Skin of body (tissue), 3 donors: ENCODE results near the gene OPN1SW. TPM values are rescaled to one million over a fixed set of nuclear protein-coding genes. Genes with fewer than 3 reads are reported as not detected.

Source experiments
- DNase-seq: peaks from one replicate; lab custom pipeline; 2025; lab: John Stamatoyannopoulos, UW
- small RNA-seq: library from RNA; depleted of rRNA; stranded (forward); fragments of <200 nt; gene quantifications from one replicate; pipeline ENCODE3, GENCODE V24; 2014; ENCODE audit warnings: low replicate concordance
- total RNA-seq: library from RNA; depleted of rRNA; stranded (reverse); fragments of >200 nt; gene quantifications from one replicate; pipeline ENCODE4 v1.2.3, GENCODE V29; 2014

Gene OPN1SW
- total RNA-seq, 1 donor from 2014 or later: not detected

- DNase-seq: no peak
Measured at GRCh38 chr7:128734890-128735289, 40.7 kb downstream of the OPN1SW start.

GRCh38 chr7:128733278-128733645 lies 42.3 kb downstream of the OPN1SW start:
- no peak for DNase-seq

- no peak for DNase-seq
Measured at GRCh38 chr7:128732521-128733277, 42.9 kb downstream of the OPN1SW start.

GRCh38 chr7:128731184-128731583 lies 44.4 kb downstream of the OPN1SW start:
- no peak for DNase-seq

GRCh38 chr7:128729494-128729893 lies 46.1 kb downstream of the OPN1SW start:
- no peak for DNase-seq

- peak; percentile 52 for DNase-seq
Measured at GRCh38 chr7:128728598-128728997, 47.0 kb downstream of the OPN1SW start.

GRCh38 chr7:128727239-128727638 lies 48.4 kb downstream of the OPN1SW start:
- no peak for DNase-seq

- DNase-seq: no peak
Measured at GRCh38 chr7:128726737-128727072, 48.9 kb downstream of the OPN1SW start.

GRCh38 chr7:128726059-128726736 lies 49.4 kb downstream of the OPN1SW start:
- DNase-seq: peak; percentile 72

- DNase-seq: no peak
Measured at GRCh38 chr7:128725531-128725930, 50.1 kb downstream of the OPN1SW start.

GRCh38 chr7:128724743-128725142 lies 50.9 kb downstream of the OPN1SW start:
- DNase-seq: no peak

Small RNA genes lying within 50 kb of the gene (small RNA-seq; reads per million reads assigned to genes)
- gene RN7SL81P: not detected

Other genes starting within 250 kb of the OPN1SW start
- gene GARIN1A, start 103.5 kb downstream of the OPN1SW start, total RNA-seq: 0.30 TPM
- gene CALU, start 36.4 kb downstream of the OPN1SW start, total RNA-seq: 147 TPM
- 6.1 TPM for gene CCDC136, start 16.2 kb upstream of the OPN1SW start, total RNA-seq
- gene FLNC, start 54.6 kb upstream of the OPN1SW start, total RNA-seq: 106 TPM
- 48.0 TPM for gene ATP6V1F, start 87.1 kb upstream of the OPN1SW start, total RNA-seq
- gene KCP, start 134.9 kb upstream of the OPN1SW start, total RNA-seq: 1.4 TPM
- 4.2 TPM for gene IRF5, start 162.1 kb upstream of the OPN1SW start, total RNA-seq